GM18867 (cell line): ENCODE results near the gene KRTAP10-11.
"Not testable (repeated sequence)": the region's sequence is repeated elsewhere in the genome, so short reads cannot be mapped to it uniquely, and the experiment has no call there.

Experiments used
- ATAC-seq: cut with Tn5 transposase; IDR thresholded peaks from one replicate; pipeline ENCODE4 v1.9.1; 2021; ENCODE audit warnings: mild to moderate bottlenecking, moderate library complexity; ENCODE audit not compliant: unreplicated experiment

Gene KRTAP10-11

GRCh38 chr21:44661567-44661966 is 15.4 kb downstream of the KRTAP10-11 start:
- not testable (repeated sequence) for ATAC-seq

GRCh38 chr21:44664691-44665090 is 18.5 kb downstream of the KRTAP10-11 start:
- ATAC-seq, result no peak

GRCh38 chr21:44666401-44667320 is 20.4 kb downstream of the KRTAP10-11 start, which contains the start of gene KRTAP12-2:
Gene KRTAP12-2, minus strand, starts transcription at chr21:44666927. Its CDS starts 41 bp downstream, at chr21:44666886.
- ATAC-seq, result no peak

GRCh38 chr21:44667612-44668011 is 21.4 kb downstream of the KRTAP10-11 start:
- no peak for ATAC-seq

- no peak for ATAC-seq
Measured at GRCh38 chr21:44670642-44671432, 24.6 kb downstream of the KRTAP10-11 start.

GRCh38 chr21:44671911-44672310 is 25.7 kb downstream of the KRTAP10-11 start:
- ATAC-seq, result no peak

GRCh38 chr21:44677881-44678280 is 31.7 kb downstream of the KRTAP10-11 start:
- no peak for ATAC-seq

- no peak for ATAC-seq
Measured at GRCh38 chr21:44681152-44681551, 34.9 kb downstream of the KRTAP10-11 start.

GRCh38 chr21:44681861-44682579 is 35.8 kb downstream of the KRTAP10-11 start, which contains the start of gene KRTAP12-1:
Gene KRTAP12-1, minus strand, starts transcription at chr21:44682163. Its CDS starts 40 bp downstream, at chr21:44682123.
- ATAC-seq, result no peak

GRCh38 chr21:44682580-44683151 is 36.5 kb downstream of the KRTAP10-11 start:
- no peak for ATAC-seq

- ATAC-seq, result no peak
Measured at GRCh38 chr21:44684077-44684476, 37.9 kb downstream of the KRTAP10-11 start.

- no peak for ATAC-seq
Measured at GRCh38 chr21:44684483-44684882, 38.3 kb downstream of the KRTAP10-11 start.

GRCh38 chr21:44685050-44685449 is 38.8 kb downstream of the KRTAP10-11 start:
- ATAC-seq, result not testable (repeated sequence)

- ATAC-seq, result no peak
Measured at GRCh38 chr21:44686000-44686781, 40.0 kb downstream of the KRTAP10-11 start.

- no peak for ATAC-seq
Measured at GRCh38 chr21:44686843-44687561, 40.8 kb downstream of the KRTAP10-11 start.

GRCh38 chr21:44687671-44688070 is 41.5 kb downstream of the KRTAP10-11 start:
- ATAC-seq, result no peak

GRCh38 chr21:44689740-44690139 is 43.5 kb downstream of the KRTAP10-11 start:
- not testable (repeated sequence) for ATAC-seq

GRCh38 chr21:44691686-44692085 is 45.5 kb downstream of the KRTAP10-11 start:
- no peak for ATAC-seq
